OCI-LY1 (cell line): ENCODE results near the gene CCDC192.

ENCODE experiments used
- H2AFZ ChIP-seq: fragments of 200-600 bp; sonication (generic), shearing (Covaris generic); 2 replicates; pipeline ENCODE4 v1.6.0; 2014; ENCODE audit warnings: antibody characterized with exemption, mild to moderate bottlenecking, low read length
- H3F3A ChIP-seq: fragments of 200-600 bp; sonication (generic), shearing (Covaris generic); 2 replicates; pipeline ENCODE4 v1.6.0; 2014; ENCODE audit warnings: mild to moderate bottlenecking, antibody characterized with exemption, low read length, moderate library complexity; ENCODE audit not compliant: insufficient read depth
- H3K27ac ChIP-seq: fragments of 200-600 bp; sonication (generic); 2 replicates; pipeline ENCODE4 v1.5.1; 2014; ENCODE audit warnings: low read length, mixed run types, mild to moderate bottlenecking, low read depth; ENCODE audit not compliant: poor library complexity, severe bottlenecking
- H3K27me3 ChIP-seq: fragments of 200-600 bp; sonication (generic); 2 replicates; pipeline ENCODE4 v1.6.0; 2014; ENCODE audit warnings: antibody characterized with exemption, mild to moderate bottlenecking, low read length, moderate library complexity; ENCODE audit not compliant: insufficient read depth
- H3K36me3 ChIP-seq: fragments of 200-600 bp; sonication (generic); 2 replicates; pipeline ENCODE4 v1.6.1; 2014; ENCODE audit warnings: mild to moderate bottlenecking, antibody characterized with exemption, low read length, moderate library complexity, mixed read lengths; ENCODE audit not compliant: insufficient read depth
- H3K4me1 ChIP-seq: fragments of 200-600 bp; sonication (generic); 2 replicates; pipeline ENCODE4 v1.5.1; 2014; ENCODE audit warnings: mild to moderate bottlenecking, low read length, moderate library complexity; ENCODE audit not compliant: insufficient read depth, severe bottlenecking
- H3K4me2 ChIP-seq: fragments of 200-600 bp; sonication (generic), shearing (Covaris generic); 2 replicates; pipeline ENCODE4 v1.6.1; 2014; ENCODE audit warnings: low read length
- H3K4me3 ChIP-seq: fragments of 200-600 bp; sonication (generic); 2 replicates; pipeline ENCODE4 v1.5.1; 2014; ENCODE audit warnings: low read length, low read depth, mild to moderate bottlenecking, mixed read lengths; ENCODE audit not compliant: poor library complexity, severe bottlenecking
- H3K79me2 ChIP-seq: fragments of 200-600 bp; shearing (Covaris generic); 2 replicates; pipeline ENCODE4 v1.6.1; 2016; ENCODE audit warnings: mixed run types, low read length, mixed read lengths; ENCODE audit not compliant: insufficient read depth
- H3K9ac ChIP-seq: fragments of 200-600 bp; sonication (generic), shearing (Covaris generic); 2 replicates; pipeline ENCODE4 v1.6.1; 2014; ENCODE audit warnings: mild to moderate bottlenecking, low read length, mixed read lengths
- H3K9me2 ChIP-seq: fragments of 200-600 bp; sonication (generic), shearing (Covaris generic); 2 replicates; pipeline ENCODE4 v1.6.1; 2014; ENCODE audit warnings: low read depth, mild to moderate bottlenecking, low read length, mixed read lengths
- H3K9me3 ChIP-seq: fragments of 200-600 bp; shearing (Covaris generic); 2 replicates; pipeline ENCODE4 v1.6.1; 2014; ENCODE audit warnings: low read length, mixed read lengths
- H4K20me1 ChIP-seq: fragments of 200-600 bp; sonication (generic), shearing (Covaris generic); 2 replicates; pipeline ENCODE4 v1.6.0; 2016; ENCODE audit warnings: mild to moderate bottlenecking, low read length; ENCODE audit not compliant: insufficient read depth
- EZH2 ChIP-seq: fragments of 200-600 bp; sonication (generic), shearing (Covaris generic); IDR thresholded peaks from 2 replicates; pipeline ENCODE4 v1.8.0; 2017; ENCODE audit warnings: borderline replicate concordance, mixed run types, mild to moderate bottlenecking, antibody characterized with exemption, low read length, moderate library complexity, mixed read lengths
- TF ChIP-seq, protein P1 (sequence below): fragments of 200-600 bp; sonication (generic), shearing (Covaris generic); IDR thresholded peaks from 2 replicates; pipeline ENCODE4 v1.5.1; 2017; ENCODE audit warnings: mild to moderate bottlenecking, antibody characterized with exemption, low read length, moderate library complexity, mixed read lengths

Gene CCDC192

DNA sequence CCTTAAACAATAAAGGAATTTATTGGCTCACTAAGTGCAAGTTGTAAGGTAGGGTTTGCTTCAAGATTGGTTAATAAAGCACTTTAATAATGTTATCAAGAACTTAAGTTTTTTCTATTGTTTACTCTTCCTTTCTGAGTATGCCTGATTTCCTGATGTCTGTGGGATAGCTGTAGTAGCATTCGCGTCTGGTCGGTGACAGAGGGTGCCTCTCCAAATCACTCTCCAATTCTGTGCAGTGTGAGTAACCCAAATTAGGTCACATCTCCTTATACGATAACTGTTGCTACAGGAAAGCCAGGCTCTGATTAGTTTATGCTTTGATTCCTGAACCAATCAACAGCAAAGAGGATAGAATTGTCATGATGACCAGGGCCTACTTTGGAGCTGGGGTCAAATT lies 90.7 kb downstream of the CCDC192 start:
- no peak overlapping the region for H3K4me3 ChIP-seq
- no peak overlapping the region for H3K27ac ChIP-seq
- no peaks in the 10 kb centered on the region for H3K9me2 ChIP-seq
- H3K36me3 ChIP-seq = no peaks in the 10 kb centered on the region
- TF ChIP-seq, protein P1, sequence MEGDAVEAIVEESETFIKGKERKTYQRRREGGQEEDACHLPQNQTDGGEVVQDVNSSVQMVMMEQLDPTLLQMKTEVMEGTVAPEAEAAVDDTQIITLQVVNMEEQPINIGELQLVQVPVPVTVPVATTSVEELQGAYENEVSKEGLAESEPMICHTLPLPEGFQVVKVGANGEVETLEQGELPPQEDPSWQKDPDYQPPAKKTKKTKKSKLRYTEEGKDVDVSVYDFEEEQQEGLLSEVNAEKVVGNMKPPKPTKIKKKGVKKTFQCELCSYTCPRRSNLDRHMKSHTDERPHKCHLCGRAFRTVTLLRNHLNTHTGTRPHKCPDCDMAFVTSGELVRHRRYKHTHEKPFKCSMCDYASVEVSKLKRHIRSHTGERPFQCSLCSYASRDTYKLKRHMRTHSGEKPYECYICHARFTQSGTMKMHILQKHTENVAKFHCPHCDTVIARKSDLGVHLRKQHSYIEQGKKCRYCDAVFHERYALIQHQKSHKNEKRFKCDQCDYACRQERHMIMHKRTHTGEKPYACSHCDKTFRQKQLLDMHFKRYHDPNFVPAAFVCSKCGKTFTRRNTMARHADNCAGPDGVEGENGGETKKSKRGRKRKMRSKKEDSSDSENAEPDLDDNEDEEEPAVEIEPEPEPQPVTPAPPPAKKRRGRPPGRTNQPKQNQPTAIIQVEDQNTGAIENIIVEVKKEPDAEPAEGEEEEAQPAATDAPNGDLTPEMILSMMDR = no peak
- no peak for TF ChIP-seq EZH2
- H3K9ac ChIP-seq = no peak overlapping the region
- H3F3A ChIP-seq = no peaks in the 10 kb centered on the region
- H3K4me2 ChIP-seq = no peak overlapping the region
- H3K27me3 ChIP-seq = no peaks in the 10 kb centered on the region
- H3K4me1 ChIP-seq = no peaks in the 10 kb centered on the region
- H3K9me3 ChIP-seq = no peaks in the 10 kb centered on the region
- H2AFZ ChIP-seq = no peak overlapping the region
- H4K20me1 ChIP-seq = no peaks in the 10 kb centered on the region
- no peaks in the 10 kb centered on the region for H3K79me2 ChIP-seq

DNA sequence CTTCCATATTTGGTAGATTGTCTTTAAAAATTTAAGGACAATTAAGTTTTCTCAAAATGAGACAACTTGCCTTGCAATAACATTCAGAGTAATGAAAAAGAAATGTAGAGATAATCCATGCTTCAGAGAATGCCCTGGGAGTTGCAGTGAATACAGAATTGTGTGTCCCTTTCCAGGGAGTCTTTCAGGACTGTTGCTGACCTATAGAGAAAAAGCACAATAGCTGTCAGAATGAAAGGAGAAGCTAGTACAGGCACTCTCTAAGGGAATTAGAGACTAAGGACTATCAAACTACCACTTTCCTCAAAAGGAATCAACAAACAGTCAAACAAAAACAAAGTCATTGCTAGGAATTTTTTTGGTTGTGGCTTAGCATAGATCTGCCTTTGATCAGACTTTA lies 93.0 kb downstream of the CCDC192 start:
- H3K9ac ChIP-seq = no peak overlapping the region
- no peaks in the 10 kb centered on the region for H3K36me3 ChIP-seq
- H3K27ac ChIP-seq = no peak overlapping the region
- H3K9me3 ChIP-seq = no peaks in the 10 kb centered on the region
- TF ChIP-seq EZH2 = no peak
- TF ChIP-seq, protein P1 = no peak
- no peak overlapping the region for H3K4me3 ChIP-seq
- H4K20me1 ChIP-seq = no peaks in the 10 kb centered on the region
- no peak overlapping the region for H2AFZ ChIP-seq
- H3K27me3 ChIP-seq = no peaks in the 10 kb centered on the region
- H3K4me2 ChIP-seq = no peak overlapping the region
- no peaks in the 10 kb centered on the region for H3K4me1 ChIP-seq
- no peaks in the 10 kb centered on the region for H3F3A ChIP-seq
- no peaks in the 10 kb centered on the region for H3K79me2 ChIP-seq
- H3K9me2 ChIP-seq = no peaks in the 10 kb centered on the region

DNA sequence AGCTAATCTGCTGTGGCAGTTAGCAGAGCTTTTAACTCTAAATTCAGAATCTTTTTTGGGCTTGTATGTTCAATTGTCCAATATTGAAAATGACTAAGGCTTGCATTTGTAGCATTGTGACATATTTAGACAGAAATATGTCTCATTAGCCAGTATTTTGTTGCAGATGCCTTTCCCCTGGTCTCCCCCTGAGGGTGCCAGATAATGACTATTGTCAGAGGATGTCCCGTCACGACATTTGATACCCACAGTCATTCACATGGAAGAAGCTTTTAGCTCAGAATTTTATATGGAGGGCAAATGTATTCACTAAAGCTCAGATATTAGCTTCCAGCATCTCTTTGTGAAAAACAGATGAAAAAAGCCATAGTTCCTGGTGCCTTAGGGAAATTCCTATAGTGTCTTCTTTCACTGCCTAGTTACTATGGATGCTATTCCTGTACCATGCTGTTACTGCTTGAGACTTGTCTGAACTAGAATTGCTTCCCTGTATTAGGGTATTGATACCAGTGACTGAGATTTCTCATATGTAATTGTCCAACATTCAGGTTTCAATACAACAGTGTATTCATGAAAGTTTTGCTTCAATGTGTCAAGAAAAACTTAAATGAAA lies 96.2 kb downstream of the CCDC192 start:
- TF ChIP-seq EZH2 = no peak
- TF ChIP-seq, protein P1 = no peak
- H3K9me2 ChIP-seq = no peaks in the 10 kb centered on the region
- no peak overlapping the region for H3K4me2 ChIP-seq
- H3F3A ChIP-seq = no peaks in the 10 kb centered on the region
- no peaks in the 10 kb centered on the region for H3K4me1 ChIP-seq
- no peak overlapping the region for H3K9ac ChIP-seq
- no peak overlapping the region for H3K4me3 ChIP-seq
- no peaks in the 10 kb centered on the region for H3K36me3 ChIP-seq
- H3K79me2 ChIP-seq = no peaks in the 10 kb centered on the region
- H2AFZ ChIP-seq = no peak overlapping the region
- no peaks in the 10 kb centered on the region for H4K20me1 ChIP-seq
- H3K27me3 ChIP-seq = no peaks in the 10 kb centered on the region
- H3K9me3 ChIP-seq = no peaks in the 10 kb centered on the region
- H3K27ac ChIP-seq = no peak overlapping the region
